Mucosa of gallbladder (tissue), 1 donor: ENCODE measurements around the gene VTI1A. TPM values are rescaled to one million over a fixed set of nuclear protein-coding genes. Genes with fewer than 3 reads are reported as not detected.
A peak's percentile ranks its signal among the peaks of the same experiment; 100 is the strongest.

ENCODE experiments used
- DNase-seq: peaks from one replicate; pipeline ENCODE4 v3.0.0-alpha.2; 2020; ENCODE audit warnings: low spot score
- total RNA-seq: library from RNA; stranded (reverse); gene quantifications from one replicate; pipeline ENCODE4 v1.2.1, GENCODE V29; 2021
- donor health status: DM: no; HTN: no; CAD: no.

VTI1A gene
- total RNA-seq, 1 donor from 2014 or later = 28.1 TPM

DNA sequence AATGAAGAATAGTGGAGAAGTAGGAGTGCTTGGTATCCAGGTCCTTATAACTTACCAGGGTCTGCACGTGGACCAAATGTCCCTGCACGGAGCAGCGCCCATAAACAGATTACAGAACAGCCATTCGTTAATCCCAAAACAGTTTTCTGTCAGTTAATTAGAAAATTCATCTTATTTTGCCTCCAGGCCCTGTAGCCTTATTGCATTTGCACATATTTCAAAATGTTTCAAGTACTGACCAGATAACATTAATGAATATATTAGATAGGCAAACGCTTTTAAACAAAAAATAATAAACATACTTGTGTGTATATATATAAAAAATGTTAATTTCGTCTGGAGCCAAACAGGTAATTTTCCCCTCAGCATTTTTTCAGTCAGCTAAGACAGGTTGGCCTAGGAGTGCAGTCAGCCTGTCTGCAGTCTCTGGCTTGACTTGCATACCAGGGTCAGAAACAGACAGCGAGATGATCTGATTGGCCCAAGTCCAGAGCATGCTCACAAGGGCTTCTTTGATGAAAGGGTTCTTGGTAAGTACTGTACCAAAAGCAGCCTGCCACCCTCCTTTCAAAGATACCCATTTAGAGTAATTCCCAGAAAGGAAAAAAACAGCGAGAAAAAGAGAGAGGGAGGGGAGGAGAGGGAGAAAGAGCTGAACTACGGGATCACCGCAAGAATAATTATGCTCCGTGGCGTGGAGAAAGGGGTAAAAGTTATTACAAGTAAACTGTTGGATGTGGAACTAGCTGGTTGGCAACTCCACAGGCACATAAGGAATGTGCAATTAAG, 308.6 kb downstream of the VTI1A start:
- DNase-seq = no peak

- DNase-seq = no peak
Observed at GRCh38 chr10:112756235-112756527, 309.2 kb downstream of the VTI1A start.

- no peak for DNase-seq
Observed at GRCh38 chr10:112758961-112759360, 311.9 kb downstream of the VTI1A start.

- no peak for DNase-seq
Observed at GRCh38 chr10:112759496-112759895, 312.5 kb downstream of the VTI1A start.

DNA sequence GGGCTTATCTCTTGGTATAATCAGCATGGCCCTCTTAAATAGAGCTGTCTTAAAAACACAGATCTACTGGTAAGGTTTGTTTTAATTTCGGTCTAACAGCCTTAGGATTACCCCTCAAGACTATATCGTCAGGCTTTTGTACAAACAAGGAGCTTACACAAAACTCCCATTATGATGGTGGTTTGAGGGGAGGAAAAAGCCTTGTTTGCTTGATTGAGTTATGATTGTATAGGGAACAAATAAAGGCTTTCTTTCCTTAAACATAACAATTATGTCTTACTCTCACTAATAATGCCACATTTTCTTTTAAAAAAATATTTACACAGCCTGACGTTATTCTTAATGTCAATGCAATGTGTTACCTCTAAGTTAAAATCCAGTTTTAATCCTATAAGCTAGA, 314.2 kb downstream of the VTI1A start:
- DNase-seq = no peak

DNA sequence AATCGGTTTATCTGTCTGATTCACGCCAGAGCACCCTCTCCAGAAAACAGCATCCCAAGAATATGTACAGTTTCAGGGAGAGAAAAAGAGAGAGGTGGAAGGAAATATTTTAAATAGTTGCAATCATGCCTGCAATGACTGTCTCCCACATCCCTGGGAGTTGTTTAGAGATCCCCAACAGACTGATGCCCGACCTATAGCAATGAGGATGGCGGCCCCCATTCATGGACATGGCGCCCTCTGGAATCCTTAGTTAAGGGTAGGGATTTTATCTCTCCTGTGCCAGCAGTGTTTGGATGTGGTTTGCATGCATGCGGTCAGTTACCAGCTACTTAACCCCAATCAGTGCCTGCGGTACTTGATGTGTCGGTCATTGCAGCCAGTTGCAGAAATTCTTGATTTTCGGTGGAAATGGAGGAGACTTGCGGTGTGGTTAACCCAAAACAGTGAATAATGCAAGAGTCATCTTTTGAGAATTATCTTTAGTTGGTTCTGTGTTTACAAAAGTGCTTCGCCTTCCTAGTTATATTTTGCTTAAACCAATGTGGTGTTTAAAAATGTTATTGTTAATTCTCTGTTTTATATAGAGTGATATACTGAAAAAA, 317.0 kb downstream of the VTI1A start:
- no peak for DNase-seq

- DNase-seq = no peak
Observed at GRCh38 chr10:112765717-112766235, 318.8 kb downstream of the VTI1A start.

GRCh38 chr10:112766636-112767035, 319.6 kb downstream of the VTI1A start:
- DNase-seq = no peak

DNA sequence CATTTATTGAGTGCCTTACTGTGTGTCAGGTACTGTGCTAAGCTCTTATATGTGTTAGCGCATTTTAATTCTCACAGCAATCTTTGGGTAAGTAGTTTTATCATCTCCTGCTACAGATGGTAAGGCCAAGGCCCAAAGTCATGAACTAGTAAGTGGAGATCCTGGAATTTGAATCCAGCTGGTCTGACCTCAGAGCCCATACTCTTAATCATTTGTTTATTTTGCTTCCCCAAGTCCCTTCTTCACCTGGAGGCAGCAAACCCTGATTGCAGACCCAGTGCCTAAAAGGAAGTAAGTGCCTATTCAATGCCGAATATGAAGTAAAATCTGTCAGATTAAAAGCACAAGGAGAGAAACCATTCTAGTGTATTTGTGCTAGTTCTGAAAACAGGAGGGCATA, 320.1 kb downstream of the VTI1A start:
- DNase-seq = no peak

DNA sequence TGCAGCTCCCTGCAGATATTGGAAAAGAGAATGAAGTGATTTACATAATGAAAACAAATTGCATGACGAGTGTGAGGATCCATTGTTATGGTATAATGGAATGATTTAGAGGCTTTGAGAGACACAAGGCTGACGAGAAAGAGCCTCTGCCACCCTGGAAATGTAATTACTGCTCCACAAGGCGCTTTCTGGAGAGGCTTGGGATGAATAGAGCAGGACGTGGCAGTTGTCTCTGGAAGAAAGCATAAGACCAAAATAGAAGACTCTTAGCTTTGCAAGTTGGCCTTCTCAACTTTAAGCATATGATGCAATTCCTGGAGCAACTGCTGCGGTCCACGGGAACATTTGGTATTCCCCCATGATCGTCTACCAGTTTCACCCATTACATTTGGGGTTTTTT, 321.1 kb downstream of the VTI1A start:
- DNase-seq = no peak

- no peak for DNase-seq
Observed at GRCh38 chr10:112769081-112769480, 322.1 kb downstream of the VTI1A start.

DNA sequence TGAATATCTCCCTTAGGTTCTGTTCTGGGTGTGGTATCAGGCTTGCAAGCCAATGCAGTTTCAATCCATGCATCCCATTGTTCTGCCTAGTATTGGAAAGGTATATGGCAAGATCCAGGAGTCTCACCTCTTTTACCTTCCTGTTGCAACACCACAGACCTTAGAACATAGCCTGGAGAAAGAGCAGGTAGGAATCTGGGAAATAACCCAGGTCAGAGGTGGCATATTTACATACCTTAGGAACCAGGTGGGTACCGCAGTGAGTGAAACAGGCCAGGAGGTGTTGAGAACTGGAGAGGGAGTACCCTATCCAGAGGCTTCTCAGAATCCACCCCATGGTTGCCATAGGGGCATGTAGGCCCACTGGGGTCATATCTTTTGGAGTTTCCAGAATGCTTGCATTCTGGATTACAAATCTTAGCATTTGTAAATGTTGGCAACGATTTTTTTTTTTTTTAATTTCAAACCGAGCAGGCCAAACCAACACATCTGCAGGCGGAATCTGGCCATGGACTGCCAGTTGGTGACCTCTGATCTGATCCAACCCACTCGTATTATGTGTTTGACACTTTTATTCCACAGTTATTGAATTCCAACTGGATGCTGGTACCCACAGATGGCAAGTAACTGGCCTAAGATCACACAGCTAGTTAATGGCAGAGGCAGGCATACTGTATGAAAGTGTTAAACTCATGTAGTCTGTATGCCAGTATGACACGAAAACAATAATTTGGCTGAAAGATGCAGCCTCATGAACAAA, 322.8 kb downstream of the VTI1A start:
- no peak for DNase-seq

DNA sequence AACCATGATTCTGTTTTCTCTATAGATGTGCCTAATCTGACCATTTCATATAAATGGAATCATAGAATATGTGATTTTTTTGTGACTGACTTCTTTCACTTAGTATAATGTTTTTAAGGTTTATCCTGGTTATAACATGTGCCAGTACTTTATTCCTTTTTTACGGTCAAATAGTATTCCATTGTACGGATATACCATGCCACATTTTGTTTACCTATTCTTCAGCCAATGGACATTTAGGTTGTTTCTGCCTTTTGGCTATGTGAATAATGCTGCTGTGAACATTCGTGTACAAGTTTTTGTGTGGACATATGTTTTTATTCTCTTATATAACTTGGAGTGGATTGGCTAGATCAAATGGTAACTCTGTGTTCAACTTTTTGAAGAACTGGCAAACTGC, 324.7 kb downstream of the VTI1A start:
- no peak for DNase-seq

- DNase-seq = no peak
Observed at GRCh38 chr10:112773783-112774182, 326.8 kb downstream of the VTI1A start.

GRCh38 chr10:112774210-112774609, 327.2 kb downstream of the VTI1A start:
- DNase-seq = no peak

- no peak for DNase-seq
Observed at GRCh38 chr10:112774798-112775197, 327.8 kb downstream of the VTI1A start.

GRCh38 chr10:112775381-112775780, 328.4 kb downstream of the VTI1A start:
- DNase-seq = no peak

GRCh38 chr10:112775892-112776674, 329.1 kb downstream of the VTI1A start:
- DNase-seq = peak; percentile 86

- no peak for DNase-seq
Observed at GRCh38 chr10:112778579-112778978, 331.6 kb downstream of the VTI1A start.

DNA sequence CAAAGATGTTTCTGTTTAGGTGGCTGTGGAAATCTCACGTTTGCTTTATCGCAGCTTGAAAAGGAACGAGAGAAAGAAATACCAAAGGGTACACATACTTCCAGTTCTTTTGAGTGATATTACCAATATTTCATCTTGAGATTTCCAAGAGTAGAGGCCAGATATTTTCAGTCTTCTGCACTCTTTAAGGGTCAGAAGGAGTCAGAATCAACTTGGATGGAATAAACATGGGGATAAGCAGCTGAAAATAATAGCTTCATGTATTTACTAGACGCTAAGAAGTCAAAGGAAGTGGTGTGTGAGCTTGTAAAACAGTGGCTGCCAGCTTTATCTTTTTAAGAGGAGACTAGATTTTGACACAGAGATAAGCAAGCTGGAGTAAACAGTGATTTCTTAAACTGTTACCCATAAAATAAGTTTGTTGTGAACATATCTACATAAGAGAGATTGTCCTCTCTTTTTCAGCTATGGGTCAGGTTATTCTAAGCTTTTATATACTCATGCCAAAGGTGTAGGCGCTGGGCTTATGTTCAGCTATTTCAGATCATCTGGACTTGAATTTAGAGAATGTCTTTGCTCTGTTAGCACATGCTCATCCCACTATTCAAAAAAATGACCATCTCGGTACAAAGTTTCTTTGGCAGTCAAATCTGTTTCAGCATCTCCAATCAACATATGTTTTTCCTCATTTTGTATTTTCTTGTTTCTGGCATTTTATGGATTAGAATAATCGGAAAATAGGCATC, 332.2 kb downstream of the VTI1A start:
- DNase-seq = no peak

DNA sequence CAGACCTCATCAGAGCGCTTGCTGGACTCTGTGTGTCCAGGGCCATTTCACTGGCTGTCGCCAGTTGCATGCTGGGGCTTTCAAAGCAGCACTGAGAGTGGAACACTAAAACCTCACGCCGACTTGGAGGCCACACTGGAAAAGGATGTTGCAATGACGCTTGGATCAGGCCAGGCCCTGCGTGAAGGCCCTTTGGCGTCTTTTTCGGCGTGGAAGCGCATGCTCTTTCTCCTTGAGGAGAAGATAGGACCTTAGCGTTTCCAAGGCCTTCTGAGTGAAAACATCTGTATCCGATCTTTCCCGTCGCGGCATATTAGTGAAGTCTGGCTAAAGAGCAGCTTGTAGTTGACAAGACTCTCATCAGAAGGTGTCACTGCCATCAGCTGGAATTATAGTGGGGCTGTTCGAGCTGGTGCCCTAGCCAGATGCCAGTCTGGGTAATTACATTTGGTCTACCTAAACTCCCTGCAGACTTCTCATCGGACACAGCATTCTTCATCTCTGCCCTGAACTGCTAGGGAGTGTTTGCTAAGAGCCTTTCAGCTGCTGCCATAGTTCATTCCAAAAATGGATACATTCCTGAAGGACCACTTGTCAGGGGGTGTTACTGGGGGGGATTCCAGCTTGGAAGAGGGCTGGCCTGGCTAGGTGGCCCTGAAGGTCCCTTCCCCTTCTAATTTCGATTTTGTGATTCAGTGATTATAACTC, 335.3 kb downstream of the VTI1A start:
- peak; percentile 62 for DNase-seq
